GM10266 (cell line): ENCODE measurements around the gene ZNF362.
"Not testable (repeated sequence)": the region's sequence is repeated elsewhere in the genome, so short reads cannot be mapped to it uniquely, and the experiment has no call there.

Experiments used
- DNase-seq: peaks from one replicate; pipeline ENCODE4 v3.0.0; 2012; ENCODE audit errors: extremely low spot score
- CTCF ChIP-seq: IDR thresholded peaks from 2 replicates; pipeline ENCODE4 v1.5.1; 2012; ENCODE audit warnings: mild to moderate bottlenecking, low read depth; ENCODE audit not compliant: control insufficient read depth, insufficient read depth; ENCODE audit errors: missing control alignments

ZNF362 gene

GRCh38 chr1:33305016-33305415 lies 48.7 kb downstream of the ZNF362 start:
- TF ChIP-seq CTCF = no peak
- DNase-seq = no peak

GRCh38 chr1:33305816-33306652 lies 49.7 kb downstream of the ZNF362 start:
- no peak for DNase-seq
- TF ChIP-seq CTCF = no peak

- TF ChIP-seq CTCF = no peak
- no peak for DNase-seq
Observed at GRCh38 chr1:33306653-33307493, 50.6 kb downstream of the ZNF362 start.

GRCh38 chr1:33307494-33307864 lies 51.2 kb downstream of the ZNF362 start:
- DNase-seq = no peak
- no peak for TF ChIP-seq CTCF

GRCh38 chr1:33309351-33309750 lies 53.1 kb downstream of the ZNF362 start:
- not testable (repeated sequence) for DNase-seq

GRCh38 chr1:33310702-33311101 lies 54.4 kb downstream of the ZNF362 start:
- DNase-seq = no peak
- TF ChIP-seq CTCF = no peak

GRCh38 chr1:33311706-33312412 lies 55.6 kb downstream of the ZNF362 start:
- DNase-seq = no peak
- TF ChIP-seq CTCF = no peak
